Mucosa of gallbladder (tissue), 1 donor: ENCODE measurements around the gene IL12RB1. TPM values are rescaled to one million over a fixed set of nuclear protein-coding genes. Genes with fewer than 3 reads are reported as not detected.
A peak's percentile ranks its signal among the peaks of the same experiment; 100 is the strongest.
"Not testable (repeated sequence)": the region's sequence is repeated elsewhere in the genome, so short reads cannot be mapped to it uniquely, and the experiment has no call there.

Experiments used
- DNase-seq: peaks from one replicate; pipeline ENCODE4 v3.0.0-alpha.2; 2020; ENCODE audit warnings: low spot score
- total RNA-seq: library from RNA; stranded (reverse); gene quantifications from one replicate; pipeline ENCODE4 v1.2.1, GENCODE V29; 2021
- donor health status: DM: no; HTN: no; CAD: no.

Gene IL12RB1
- total RNA-seq, 1 donor from 2014 or later = 3.1 TPM

GRCh38 chr19:18046059-18046718, 40.5 kb downstream of the IL12RB1 start:
- peak; percentile 49 for DNase-seq

- no peak for DNase-seq
Measured at GRCh38 chr19:18045307-18046050, 41.3 kb downstream of the IL12RB1 start.

- peak; percentile 89 for DNase-seq
Measured at GRCh38 chr19:18044825-18045304, 41.9 kb downstream of the IL12RB1 start.

GRCh38 chr19:18043676-18044075, 43.1 kb downstream of the IL12RB1 start:
- DNase-seq = no peak

GRCh38 chr19:18041054-18041453, 45.7 kb downstream of the IL12RB1 start:
- no peak for DNase-seq

GRCh38 chr19:18032102-18032501, 54.6 kb downstream of the IL12RB1 start:
- DNase-seq = not testable (repeated sequence)

- DNase-seq = not testable (repeated sequence)
Measured at GRCh38 chr19:18031401-18031800, 55.3 kb downstream of the IL12RB1 start.

- peak; percentile 89 for DNase-seq
Measured at GRCh38 chr19:18029617-18030338, 57.0 kb downstream of the IL12RB1 start.

GRCh38 chr19:18027151-18027550, 59.6 kb downstream of the IL12RB1 start:
- no peak for DNase-seq

GRCh38 chr19:18023622-18024251, 63.0 kb downstream of the IL12RB1 start:
- DNase-seq = peak; percentile 87

GRCh38 chr19:18021121-18021755, 65.5 kb downstream of the IL12RB1 start:
- peak; percentile 91 for DNase-seq

- DNase-seq = peak; percentile 86
Measured at GRCh38 chr19:18020212-18021085, 66.3 kb downstream of the IL12RB1 start.

- DNase-seq = no peak
Measured at GRCh38 chr19:18017275-18018083, 69.3 kb downstream of the IL12RB1 start.

GRCh38 chr19:18016209-18016910, 70.4 kb downstream of the IL12RB1 start:
- DNase-seq = no peak

- DNase-seq = no peak
Measured at GRCh38 chr19:18014197-18014596, 72.5 kb downstream of the IL12RB1 start.

- no peak for DNase-seq
Measured at GRCh38 chr19:18013210-18014111, 73.3 kb downstream of the IL12RB1 start.

- DNase-seq = no peak
Measured at GRCh38 chr19:18010149-18010548, 76.6 kb downstream of the IL12RB1 start.
